HCT116 (cell line): Measurements from ENCODE around the gene FAM98B. TPM values are rescaled to one million over a fixed set of nuclear protein-coding genes. Genes with fewer than 3 reads are reported as not detected.

Source experiments
- ATAC-seq: fragments of 200-7000 bp; cut with Tn5 transposase; 2 replicates; pipeline ENCODE4 v1.9.1; 2020; ENCODE audit warnings: mild to moderate bottlenecking, moderate library complexity
- BruUV-seq: library from RNA; stranded (reverse); fragments of 400-500 nt; replicated peaks from 2 replicates; lab custom pipeline; 2021; lab: Mats Ljungman, UMichigan
- CTCF ChIA-PET: fragments of 300-600 bp; sonication (Branson Sonifier 250); formaldehyde crosslinking; loops from one replicate; lab custom pipeline; 2021; ENCODE audit warnings: antibody characterized with exemption; lab: Charles Lee
- POLR2A ChIA-PET: fragments of 300-600, 350-600 bp; sonication (Branson Sonifier 250); formaldehyde crosslinking; loops from one replicate; lab custom pipeline; 2021; ENCODE audit warnings: antibody characterized with exemption; lab: Charles Lee
- RAD21 ChIA-PET, 2 experiments: fragments of 300-600 bp; sonication (Branson Sonifier 250); formaldehyde crosslinking; loops; one replicate each; lab custom pipeline; 2023; ENCODE audit warnings: low total read pairs in 2 of 2; ENCODE audit not compliant: uncharacterized antibody in 2 of 2, unreplicated experiment in 2 of 2, low non-redundant PET in 1 of 2; lab: Charles Lee
- DNase-seq: peaks from one replicate; pipeline ENCODE4 v3.0.0-alpha.2; 2010; ENCODE audit warnings: low read depth, low spot score
- H2AFZ ChIP-seq: fragments of 200-600 bp; shearing (Covaris generic), sonication (generic); 2 replicates; pipeline ENCODE4 v1.6.1; 2017; ENCODE audit warnings: low read depth, mixed run types, mixed read lengths, antibody characterized with exemption, low read length; ENCODE audit not compliant: poor library complexity, severe bottlenecking
- H3K27ac ChIP-seq: 2 replicates; pipeline ENCODE4 v1.5.1; 2012; ENCODE audit warnings: low read depth, low read length
- H3K27me3 ChIP-seq: fragments of 200-600 bp; sonication (generic); 2 replicates; pipeline ENCODE4 v1.6.1; 2016; ENCODE audit warnings: mixed run types, low read length, mixed read lengths; ENCODE audit not compliant: insufficient read depth
- H3K36me3 ChIP-seq, 2 experiments: fragments of 200-500 bp in 1 of 2; fragments of 200-600 bp in 1 of 2; sonication (Bioruptor generic) in 1 of 2; sonication (generic) in 1 of 2; 2 replicates each; pipeline versions ENCODE4 v1.5.1 to v1.6.1; 2014 to 2016; ENCODE audit warnings: low read length in 2 of 2, inconsistent platforms in 1 of 2, mixed read lengths in 1 of 2, mixed run types in 1 of 2; ENCODE audit not compliant: insufficient read depth in 2 of 2, control insufficient read depth in 1 of 2
- H3K4me1 ChIP-seq, 2 experiments: fragments of 200-600 bp in 1 of 2; sonication (generic) in 1 of 2; 2 replicates each; pipeline versions ENCODE4 v1.5.1 to v1.6.1; 2012 to 2017; ENCODE audit warnings: low read length in 2 of 2, inconsistent platforms in 1 of 2, mild to moderate bottlenecking in 1 of 2, mixed read lengths in 1 of 2, mixed run types in 1 of 2, moderate library complexity in 1 of 2; ENCODE audit not compliant: insufficient read depth in 2 of 2, control insufficient read depth in 1 of 2
- H3K4me2 ChIP-seq: fragments of 200-600 bp; sonication (generic); 2 replicates; pipeline ENCODE4 v1.6.1; 2017; ENCODE audit warnings: mixed run types, low read length, mixed read lengths
- H3K4me3 ChIP-seq, 2 experiments: fragments of 200-600 bp in 1 of 2; sonication (generic) in 1 of 2; replicated peaks in 1 of 2; 2 replicates each; pipeline ENCODE4 v1.5.1; 2011 to 2016; ENCODE audit warnings: low read length in 2 of 2, control low read depth in 1 of 2, low read depth in 1 of 2, mild to moderate bottlenecking in 1 of 2, mixed read lengths in 1 of 2, mixed run types in 1 of 2
- H3K79me2 ChIP-seq: fragments of 200-600 bp; sonication (generic); 2 replicates; pipeline ENCODE4 v1.6.1; 2017; ENCODE audit warnings: mild to moderate bottlenecking, mixed run types, low read length, moderate library complexity, mixed read lengths; ENCODE audit not compliant: insufficient read depth
- H3K9ac ChIP-seq: fragments of 200-600 bp; sonication (generic); 2 replicates; pipeline ENCODE4 v1.6.1; 2016; ENCODE audit warnings: low read length, mixed read lengths
- H3K9me2 ChIP-seq: fragments of 200-600 bp; sonication (generic), shearing (Covaris generic); 2 replicates; pipeline ENCODE4 v1.6.1; 2017; ENCODE audit warnings: mixed run types, mild to moderate bottlenecking, moderate library complexity; ENCODE audit not compliant: insufficient read depth
- H3K9me3 ChIP-seq, 2 experiments: fragments of 200-500 bp in 1 of 2; fragments of 200-600 bp in 1 of 2; sonication (Bioruptor generic) in 1 of 2; sonication (generic) in 1 of 2; 2 replicates each; pipeline ENCODE4 v1.6.1; 2014 to 2017; ENCODE audit warnings: low read length in 2 of 2, mixed read lengths in 2 of 2, inconsistent platforms in 1 of 2, low read depth in 1 of 2, mild to moderate bottlenecking in 1 of 2, mixed run types in 1 of 2, moderate library complexity in 1 of 2; ENCODE audit not compliant: control insufficient read depth in 1 of 2, insufficient read depth in 1 of 2
- H4K20me1 ChIP-seq: fragments of 200-600 bp; sonication (generic), shearing (Covaris generic); 2 replicates; pipeline ENCODE4 v1.6.1; 2017; ENCODE audit warnings: mixed run types, mild to moderate bottlenecking, moderate library complexity; ENCODE audit not compliant: insufficient read depth
- ATF3 ChIP-seq: IDR thresholded peaks from 2 replicates; pipeline ENCODE4 v1.6.1; 2012
- CBX3 ChIP-seq: IDR thresholded peaks from 2 replicates; pipeline ENCODE4 v1.6.1; 2012; ENCODE audit warnings: low read depth
- CEBPB ChIP-seq: IDR thresholded peaks from 2 replicates; pipeline ENCODE4 v1.6.1; 2012; ENCODE audit warnings: low read depth
- EGR1 ChIP-seq: IDR thresholded peaks from 2 replicates; pipeline ENCODE4 v1.6.1; 2012; ENCODE audit warnings: low read depth
- EZH2 ChIP-seq: fragments of 200-600 bp; sonication (generic); IDR thresholded peaks from 2 replicates; pipeline ENCODE4 v1.6.1; 2017; ENCODE audit warnings: antibody characterized with exemption, mixed run types
- EZH2phosphoT487 ChIP-seq: fragments of 200-600 bp; IDR thresholded peaks from 2 replicates; pipeline ENCODE4 v1.6.1; 2018; ENCODE audit warnings: antibody characterized with exemption, borderline replicate concordance
- JUND ChIP-seq: IDR thresholded peaks from 2 replicates; pipeline ENCODE4 v1.6.1; 2012
- RAD21 ChIP-seq: IDR thresholded peaks from 2 replicates; pipeline ENCODE4 v1.6.1; 2012; ENCODE audit warnings: low read depth, mild to moderate bottlenecking
- SIN3A ChIP-seq: IDR thresholded peaks from 2 replicates; pipeline ENCODE4 v1.6.1; 2012; ENCODE audit warnings: low read depth
- SP1 ChIP-seq: IDR thresholded peaks from 2 replicates; pipeline ENCODE4 v1.6.1; 2012; ENCODE audit warnings: low read depth
- YY1 ChIP-seq: IDR thresholded peaks from 2 replicates; pipeline ENCODE4 v1.6.1; 2011; ENCODE audit warnings: low read length, low read depth, moderate library complexity, mild to moderate bottlenecking; ENCODE audit not compliant: insufficient replicate concordance; ENCODE audit errors: extremely low read depth
- ZBTB33 ChIP-seq: IDR thresholded peaks from 2 replicates; pipeline ENCODE4 v1.6.1; 2011; ENCODE audit warnings: mild to moderate bottlenecking, low read length, moderate library complexity; ENCODE audit not compliant: insufficient replicate concordance; ENCODE audit errors: extremely low read depth
- ZFX ChIP-seq: fragments of 450-650 bp; IDR thresholded peaks from 2 replicates; pipeline ENCODE4 v1.6.1; 2017
- ZNF274 ChIP-seq: fragments of 200-500 bp; sonication (Bioruptor generic); IDR thresholded peaks from 2 replicates; pipeline ENCODE4 v1.6.1; 2014; ENCODE audit warnings: mild to moderate bottlenecking, low read depth, low read length, inconsistent platforms
- intact Hi-C: fragments of 100-400 bp; cut with micrococcal nuclease; formaldehyde crosslinking; loops from 2 replicates; pipeline ENCODE4 v1.10.0; 2022
- total RNA-seq: library from RNA; stranded (reverse); gene quantifications from one replicate; pipeline ENCODE4 v1.2.1, GENCODE V29; 2021; ENCODE audit not compliant: unreplicated experiment
- TF ChIP-seq, protein P1 (sequence below): IDR thresholded peaks from 2 replicates; pipeline ENCODE4 v1.6.1; 2012
- TF ChIP-seq, protein P2 (sequence below): IDR thresholded peaks from 2 replicates; pipeline ENCODE4 v1.6.1; 2012; ENCODE audit warnings: low read depth
- TF ChIP-seq, protein P3 (sequence below), 3 experiments: fragments of 200-600 bp in 1 of 3; sonication (generic) in 1 of 3; IDR thresholded peaks in 2 of 3; conservative IDR thresholded peaks in 1 of 3; 2 replicates each; pipeline ENCODE4 v1.5.1; 2012 to 2017; ENCODE audit warnings: low read depth in 2 of 3, low read length in 2 of 3, antibody characterized with exemption in 1 of 3, borderline replicate concordance in 1 of 3, control low read depth in 1 of 3, mild to moderate bottlenecking in 1 of 3, mixed read lengths in 1 of 3, mixed run types in 1 of 3, moderate library complexity in 1 of 3; ENCODE audit not compliant: insufficient read depth in 1 of 3

The FAM98B gene
- total RNA-seq, 1 experiment from 2014 or later, result 44.3 TPM

GRCh38 chr15:38454696-38455090 lies 766 bp downstream of the FAM98B start:
- ChIA-PET CTCF (interaction anchor here (0.9 to 2.5 kb wide), 4 partner anchors 15 to 458 kb away, joined by 3 to 20 read pairs (median 5); no protein-coding TSS in a partner anchor), RAD21 (interaction anchor here in 1 of 2 experiments (1.1 kb wide), 1 partner anchor 14 kb away, joined by 4 read pairs; no protein-coding TSS in a partner anchor), POLR2A (interaction anchor here (1.1 to 1.4 kb wide), 2 partner anchors 10 to 109 kb away, joined by 3 to 5 read pairs; no protein-coding TSS in a partner anchor)
- no peak for TF ChIP-seq YY1
- TF ChIP-seq EZH2, result no peak
- TF ChIP-seq EZH2phosphoT487, result no peak
- no peak for TF ChIP-seq SP1
- no peak for TF ChIP-seq CEBPB
- no peak for TF ChIP-seq ATF3
- no peak for TF ChIP-seq ZNF274
- TF ChIP-seq, protein P1, sequence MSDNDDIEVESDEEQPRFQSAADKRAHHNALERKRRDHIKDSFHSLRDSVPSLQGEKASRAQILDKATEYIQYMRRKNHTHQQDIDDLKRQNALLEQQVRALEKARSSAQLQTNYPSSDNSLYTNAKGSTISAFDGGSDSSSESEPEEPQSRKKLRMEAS, result no peak
- TF ChIP-seq, protein P2, sequence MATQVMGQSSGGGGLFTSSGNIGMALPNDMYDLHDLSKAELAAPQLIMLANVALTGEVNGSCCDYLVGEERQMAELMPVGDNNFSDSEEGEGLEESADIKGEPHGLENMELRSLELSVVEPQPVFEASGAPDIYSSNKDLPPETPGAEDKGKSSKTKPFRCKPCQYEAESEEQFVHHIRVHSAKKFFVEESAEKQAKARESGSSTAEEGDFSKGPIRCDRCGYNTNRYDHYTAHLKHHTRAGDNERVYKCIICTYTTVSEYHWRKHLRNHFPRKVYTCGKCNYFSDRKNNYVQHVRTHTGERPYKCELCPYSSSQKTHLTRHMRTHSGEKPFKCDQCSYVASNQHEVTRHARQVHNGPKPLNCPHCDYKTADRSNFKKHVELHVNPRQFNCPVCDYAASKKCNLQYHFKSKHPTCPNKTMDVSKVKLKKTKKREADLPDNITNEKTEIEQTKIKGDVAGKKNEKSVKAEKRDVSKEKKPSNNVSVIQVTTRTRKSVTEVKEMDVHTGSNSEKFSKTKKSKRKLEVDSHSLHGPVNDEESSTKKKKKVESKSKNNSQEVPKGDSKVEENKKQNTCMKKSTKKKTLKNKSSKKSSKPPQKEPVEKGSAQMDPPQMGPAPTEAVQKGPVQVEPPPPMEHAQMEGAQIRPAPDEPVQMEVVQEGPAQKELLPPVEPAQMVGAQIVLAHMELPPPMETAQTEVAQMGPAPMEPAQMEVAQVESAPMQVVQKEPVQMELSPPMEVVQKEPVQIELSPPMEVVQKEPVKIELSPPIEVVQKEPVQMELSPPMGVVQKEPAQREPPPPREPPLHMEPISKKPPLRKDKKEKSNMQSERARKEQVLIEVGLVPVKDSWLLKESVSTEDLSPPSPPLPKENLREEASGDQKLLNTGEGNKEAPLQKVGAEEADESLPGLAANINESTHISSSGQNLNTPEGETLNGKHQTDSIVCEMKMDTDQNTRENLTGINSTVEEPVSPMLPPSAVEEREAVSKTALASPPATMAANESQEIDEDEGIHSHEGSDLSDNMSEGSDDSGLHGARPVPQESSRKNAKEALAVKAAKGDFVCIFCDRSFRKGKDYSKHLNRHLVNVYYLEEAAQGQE, result no peak
- no peak for TF ChIP-seq JUND
- no peak for TF ChIP-seq CBX3
- TF ChIP-seq RAD21, result no peak
- TF ChIP-seq SIN3A, result no peak
- TF ChIP-seq EGR1, result no peak
- no peak for TF ChIP-seq ZBTB33
- TF ChIP-seq, protein P3, sequence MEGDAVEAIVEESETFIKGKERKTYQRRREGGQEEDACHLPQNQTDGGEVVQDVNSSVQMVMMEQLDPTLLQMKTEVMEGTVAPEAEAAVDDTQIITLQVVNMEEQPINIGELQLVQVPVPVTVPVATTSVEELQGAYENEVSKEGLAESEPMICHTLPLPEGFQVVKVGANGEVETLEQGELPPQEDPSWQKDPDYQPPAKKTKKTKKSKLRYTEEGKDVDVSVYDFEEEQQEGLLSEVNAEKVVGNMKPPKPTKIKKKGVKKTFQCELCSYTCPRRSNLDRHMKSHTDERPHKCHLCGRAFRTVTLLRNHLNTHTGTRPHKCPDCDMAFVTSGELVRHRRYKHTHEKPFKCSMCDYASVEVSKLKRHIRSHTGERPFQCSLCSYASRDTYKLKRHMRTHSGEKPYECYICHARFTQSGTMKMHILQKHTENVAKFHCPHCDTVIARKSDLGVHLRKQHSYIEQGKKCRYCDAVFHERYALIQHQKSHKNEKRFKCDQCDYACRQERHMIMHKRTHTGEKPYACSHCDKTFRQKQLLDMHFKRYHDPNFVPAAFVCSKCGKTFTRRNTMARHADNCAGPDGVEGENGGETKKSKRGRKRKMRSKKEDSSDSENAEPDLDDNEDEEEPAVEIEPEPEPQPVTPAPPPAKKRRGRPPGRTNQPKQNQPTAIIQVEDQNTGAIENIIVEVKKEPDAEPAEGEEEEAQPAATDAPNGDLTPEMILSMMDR (IDR thresholded peaks at IDR 0.05 in 2 of 3, conservative IDR thresholded peaks at IDR 0.05 in 1 of 3; ENCODE audit: borderline replicate concordance in 1 of 3, insufficient read depth in 1 of 3, low read depth in 2 of 3, low read length in 2 of 3), result no peak
- no peak for TF ChIP-seq ZFX
- no TSS peak for BruUV-seq
- no peaks in the 10 kb centered on the region for H3K9me2 ChIP-seq
- H2AFZ ChIP-seq, result no peak overlapping the region
- H3K9me3 ChIP-seq, result no peaks in the 10 kb centered on the region
- H3K4me3 ChIP-seq, result peak overlapping the region; percentile 79 to 80
- peaks cover 9 to 12% of the 10 kb centered on the region in 2 experiments; a peak in 3 of 4 replicates for H3K4me1 ChIP-seq
- H3K79me2 ChIP-seq, result peaks cover 56% of the 10 kb centered on the region
- intact Hi-C loops, result no loop called here
- peak overlapping the region; percentile 92 for H3K9ac ChIP-seq
- no peak for DNase-seq
- H3K4me2 ChIP-seq, result peak overlapping the region; percentile 71
- no peaks in the 10 kb centered on the region for H3K27me3 ChIP-seq
- peak overlapping the region; percentile 86 for H3K27ac ChIP-seq
- ATAC-seq, result no peak
- H4K20me1 ChIP-seq, result peaks cover 3% of the 10 kb centered on the region; the same call in 1 of the 2 replicates
- no peaks in the 10 kb centered on the region for H3K36me3 ChIP-seq
